H1 (cell line): ENCODE data around the gene OR9A4. TPM values are rescaled to one million over a fixed set of nuclear protein-coding genes. Genes with fewer than 3 reads are reported as not detected.

Source experiments
- CTCF ChIA-PET: fragments of 300-600 bp; sonication (Branson Sonifier 250); formaldehyde crosslinking; loops from one replicate; lab custom pipeline; 2021; ENCODE audit not compliant: partially characterized antibody; lab: Charles Lee
- POLR2A ChIA-PET: fragments of 300-600 bp; sonication (Branson Sonifier 250); formaldehyde crosslinking; loops from one replicate; lab custom pipeline; 2021; ENCODE audit warnings: inconsistent platforms; ENCODE audit not compliant: partially characterized antibody; lab: Charles Lee
- DNase-seq, 2 experiments: peaks; one replicate each; pipeline versions ENCODE4 v3.0.0 to v3.0.0-alpha.2; 2010 to 2022; ENCODE audit warnings: low spot score in 2 of 2, low read depth in 1 of 2, mixed read lengths in 1 of 2
- FAIRE-seq: peaks from 2 replicates; lab custom pipeline; 2011; peaks lifted over from hg19 to GRCh38; lab: Jason Lieb, UNC
- H2AFZ ChIP-seq: 2 replicates; pipeline ENCODE4 v1.8.1; 2012; ENCODE audit warnings: low read length, inconsistent platforms
- H2AK5ac ChIP-seq: 2 replicates; pipeline ENCODE4 v1.6.1; 2013; ENCODE audit warnings: low read depth, low read length
- H2BK120ac ChIP-seq: replicated peaks from 2 replicates; pipeline ENCODE3; 2013; ENCODE audit warnings: low read depth, low read length, inconsistent platforms
- H2BK12ac ChIP-seq: 2 replicates; pipeline ENCODE4 v1.6.1; 2013; ENCODE audit warnings: low read depth, low read length
- H2BK15ac ChIP-seq: 2 replicates; pipeline ENCODE4 v1.6.1; 2013; ENCODE audit warnings: low read length
- H2BK20ac ChIP-seq: 2 replicates; pipeline ENCODE4 v1.6.1; 2013; ENCODE audit warnings: low read length
- H2BK5ac ChIP-seq: 2 replicates; pipeline ENCODE4 v1.6.1; 2013; ENCODE audit warnings: low read depth, low read length
- H3K14ac ChIP-seq: 2 replicates; pipeline ENCODE4 v1.6.1; 2013; ENCODE audit warnings: inconsistent platforms; ENCODE audit not compliant: insufficient read length
- H3K18ac ChIP-seq: 2 replicates; pipeline ENCODE4 v1.6.1; 2013; ENCODE audit warnings: low read length; ENCODE audit errors: extremely low read depth
- H3K23ac ChIP-seq: 2 replicates; pipeline ENCODE4 v1.6.1; 2013; ENCODE audit warnings: inconsistent platforms; ENCODE audit not compliant: insufficient read length
- H3K23me2 ChIP-seq: 2 replicates; pipeline ENCODE4 v1.6.1; 2013; ENCODE audit warnings: low read depth, low read length
- H3K27ac ChIP-seq: 2 replicates; pipeline ENCODE4 v1.6.1; 2011; ENCODE audit warnings: low read depth, low read length, inconsistent platforms
- H3K27me3 ChIP-seq, 4 experiments: replicated peaks in 1 of 4; 1 replicate in 1 of 4; 2 replicates in 3 of 4; pipeline versions ENCODE4 v1.6.1 to v1.8.1; 2011 to 2013; ENCODE audit warnings: low read length in 3 of 4, mild to moderate bottlenecking in 3 of 4, inconsistent platforms in 2 of 4, mixed read lengths in 2 of 4, moderate library complexity in 1 of 4; ENCODE audit not compliant: control insufficient read depth in 3 of 4, insufficient read depth in 3 of 4; ENCODE audit errors: extremely low read depth in 1 of 4
- H3K36me3 ChIP-seq, 4 experiments: 2 replicates each; pipeline versions ENCODE4 v1.6.1 to v1.8.1; 2011 to 2013; ENCODE audit warnings: mild to moderate bottlenecking in 4 of 4, low read length in 3 of 4, moderate library complexity in 2 of 4, control low read depth in 1 of 4, inconsistent platforms in 1 of 4; ENCODE audit not compliant: insufficient read depth in 4 of 4, control insufficient read depth in 2 of 4
- H3K4ac ChIP-seq: replicated peaks from 2 replicates; pipeline ENCODE3; 2013; ENCODE audit warnings: low read length, low read depth, mixed read lengths, inconsistent platforms; ENCODE audit not compliant: insufficient read length
- H3K4me1 ChIP-seq, 4 experiments: replicated peaks in 1 of 4; 1 replicate in 1 of 4; 2 replicates in 3 of 4; pipeline versions ENCODE4 v1.6.1 to v1.8.1; 2011 to 2013; ENCODE audit warnings: low read length in 3 of 4, inconsistent platforms in 2 of 4, mixed read lengths in 1 of 4; ENCODE audit not compliant: insufficient read depth in 4 of 4, control insufficient read depth in 3 of 4
- H3K4me2 ChIP-seq, 2 experiments: 2 replicates each; pipeline versions ENCODE4 v1.6.1 to v1.8.1; 2011 to 2013; ENCODE audit warnings: low read depth in 2 of 2, low read length in 2 of 2, control low read depth in 1 of 2, inconsistent platforms in 1 of 2, mild to moderate bottlenecking in 1 of 2; ENCODE audit not compliant: insufficient read depth in 1 of 2
- H3K4me3 ChIP-seq, 4 experiments: fragments of 200-600, 300-600 bp in 1 of 4; sonication (generic), shearing (Covaris generic), sonication (Bioruptor Twin) in 1 of 4; 2 replicates each; pipeline versions ENCODE4 v1.5.1 to v1.8.1; 2011 to 2016; ENCODE audit warnings: low read length in 4 of 4, low read depth in 3 of 4, control low read depth in 2 of 4, inconsistent platforms in 2 of 4, mild to moderate bottlenecking in 2 of 4, mixed read lengths in 1 of 4, moderate library complexity in 1 of 4; ENCODE audit not compliant: insufficient read depth in 2 of 4; ENCODE audit errors: extremely low read depth in 1 of 4
- H3K56ac ChIP-seq: replicated peaks from 2 replicates; pipeline ENCODE3; 2013; ENCODE audit warnings: low read depth, mild to moderate bottlenecking, mixed read lengths, low read length, inconsistent platforms; ENCODE audit not compliant: insufficient read length
- H3K79me1 ChIP-seq: 2 replicates; pipeline ENCODE4 v1.6.1; 2013; ENCODE audit warnings: low read depth, low read length, control low read depth
- H3K79me2 ChIP-seq, 2 experiments: 2 replicates each; pipeline versions ENCODE4 v1.6.1 to v1.8.1; 2012 to 2013; ENCODE audit warnings: low read length in 2 of 2, mild to moderate bottlenecking in 2 of 2, inconsistent platforms in 1 of 2; ENCODE audit not compliant: insufficient read depth in 2 of 2, control insufficient read depth in 1 of 2
- H3K9ac ChIP-seq, 4 experiments: replicated peaks in 1 of 4; 1 replicate in 1 of 4; 2 replicates in 3 of 4; pipeline versions ENCODE4 v1.6.1 to v1.8.1; 2011 to 2013; ENCODE audit warnings: low read depth in 3 of 4, low read length in 3 of 4, control low read depth in 2 of 4, mild to moderate bottlenecking in 2 of 4, moderate library complexity in 2 of 4, inconsistent platforms in 1 of 4; ENCODE audit errors: extremely low read depth in 1 of 4
- H3K9me3 ChIP-seq, 2 experiments: 2 replicates each; pipeline versions ENCODE4 v1.6.1 to v1.8.1; 2012 to 2013; ENCODE audit warnings: mild to moderate bottlenecking in 2 of 2, moderate library complexity in 2 of 2, control low read depth in 1 of 2, inconsistent platforms in 1 of 2, low read depth in 1 of 2, low read length in 1 of 2, mixed read lengths in 1 of 2; ENCODE audit not compliant: insufficient read depth in 2 of 2
- H4K20me1 ChIP-seq, 2 experiments: replicated peaks in 1 of 2; 2 replicates each; pipeline versions ENCODE3 to v1.8.1; 2011 to 2013; ENCODE audit warnings: inconsistent platforms in 2 of 2, low read length in 2 of 2, mild to moderate bottlenecking in 1 of 2; ENCODE audit not compliant: insufficient read depth in 2 of 2, control insufficient read depth in 1 of 2
- H4K5ac ChIP-seq: 2 replicates; pipeline ENCODE4 v1.6.1; 2013; ENCODE audit warnings: low read length, low read depth, mixed read lengths, inconsistent platforms; ENCODE audit not compliant: insufficient read length
- H4K8ac ChIP-seq: 2 replicates; pipeline ENCODE4 v1.8.0; 2013; ENCODE audit warnings: mild to moderate bottlenecking, moderate library complexity, low read length, inconsistent platforms; ENCODE audit not compliant: insufficient read depth; ENCODE audit errors: extremely low read depth
- H4K91ac ChIP-seq: replicated peaks from 2 replicates; pipeline ENCODE3; 2013; ENCODE audit warnings: low read length, mixed read lengths, inconsistent platforms; ENCODE audit not compliant: insufficient read length
- BCL11A ChIP-seq, 2 experiments: IDR thresholded peaks; one replicate each; pipeline ENCODE4 v1.6.1; 2011; ENCODE audit warnings: low read depth in 2 of 2, low read length in 2 of 2, mild to moderate bottlenecking in 2 of 2
- RAD21 ChIP-seq, 2 experiments: IDR thresholded peaks in 1 of 2; conservative IDR thresholded peaks in 1 of 2; 2 replicates each; pipeline ENCODE4 v1.6.1; 2011; ENCODE audit warnings: low read depth in 2 of 2, low read length in 2 of 2, improper control_type of control experiment in 1 of 2, inconsistent platforms in 1 of 2, mild to moderate bottlenecking in 1 of 2, moderate library complexity in 1 of 2
- RNF2 ChIP-seq: fragments of 200-900, 300-1000 bp; sonication (generic); IDR thresholded peaks from 2 replicates; pipeline ENCODE4 v1.7.1; 2016; ENCODE audit warnings: borderline replicate concordance, low read depth, mild to moderate bottlenecking, antibody characterized with exemption, low read length; ENCODE audit not compliant: poor library complexity, severe bottlenecking; ENCODE audit errors: missing control alignments
- TAF7 ChIP-seq: optimal IDR thresholded peaks from 2 replicates; pipeline ENCODE3; 2011; ENCODE audit warnings: low read depth, mild to moderate bottlenecking, inconsistent platforms, low read length, moderate library complexity, borderline replicate concordance
- WGBS, 2 experiments: shearing (Covaris generic) in 1 of 2; methylation state at CpG; one replicate each; pipeline versions ENCODE4 v1.1.6 to v1.1.7; 2013 to 2015; ENCODE audit warnings: low lambda C conversion rate in 2 of 2, mixed read lengths in 2 of 2, inconsistent platforms in 1 of 2, low coverage in 1 of 2, missing lambda C conversion rate in 1 of 2; ENCODE audit not compliant: insufficient replicate concordance in 2 of 2, insufficient coverage in 1 of 2, insufficient read length in 1 of 2; ENCODE audit errors: extremely low coverage in 1 of 2, missing lambda C conversion rate in 1 of 2; 5-methylcytosine and 5-hydroxymethylcytosine counted together
- polyA plus RNA-seq, 7 experiments: library from polyadenylated mRNA; depleted of rRNA in 3 of 7; stranded (reverse) in 5 of 7; unstranded in 2 of 7; fragments of >200 nt in 5 of 7; fragments of 200-250 nt in 2 of 7; gene quantifications; 1 replicate in 5 of 7; 2 replicates in 1 of 7; 4 replicates in 1 of 7; pipeline versions ENCODE4 v1.2.1 to v1.2.3, GENCODE V29; 2011 to 2013; ENCODE audit warnings: missing spikeins in 2 of 7, mixed read lengths in 2 of 7
- total RNA-seq: library from RNA; stranded (reverse); fragmentation: NEBNext Ultra II Directional; extraction: Animal tissue kit (Norgen Biotek cat#: 25700); gene quantifications from 2 replicates; pipeline ENCODE4 v1.2.1, GENCODE V29; 2021

Gene OR9A4
- total and polyA plus RNA-seq, 2 of the 8 experiments (the other 6 are each of a cell fraction or from before 2014, with no cell fraction given), result not detected

- H3K79me1 ChIP-seq, result no peaks in the 10 kb centered on the region
- no peaks in the 10 kb centered on the region for H3K27me3 ChIP-seq
- no peak overlapping the region for H2BK120ac ChIP-seq
- CTCF ChIA-PET, result no interaction called here
- 88% methylated on average over 1 of the region's 1 CpG; no CpG with 5 or more reads in 1 of the 2 experiments for WGBS, 2 experiments
- H3K14ac ChIP-seq, result no peak overlapping the region
- no peak overlapping the region for H2BK5ac ChIP-seq
- H2BK15ac ChIP-seq, result no peak overlapping the region
- H2AK5ac ChIP-seq, result no peak overlapping the region
- no peak overlapping the region for H3K18ac ChIP-seq
- DNase-seq (no peak), FAIRE-seq (no peak)
- no peaks in the 10 kb centered on the region for H3K23me2 ChIP-seq
- TF ChIP-seq RNF2 (no peak), TAF7 (no peak), RAD21 (IDR thresholded peaks at IDR 0.05 in 1 of 2, conservative IDR thresholded peaks at IDR 0.05 in 1 of 2; ENCODE audit: low read depth in 2 of 2, low read length in 2 of 2) (no peak), BCL11A (IDR thresholded peaks at IDR 0.05; ENCODE audit: low read depth in 2 of 2, low read length in 2 of 2) (no peak)
- no peak overlapping the region for H3K9ac ChIP-seq
- no peaks in the 10 kb centered on the region for H3K36me3 ChIP-seq
- H2BK12ac ChIP-seq, result no peak overlapping the region
- no peak overlapping the region for H4K91ac ChIP-seq
- H2BK20ac ChIP-seq, result no peak overlapping the region
- no peak overlapping the region for H2AFZ ChIP-seq
- no peak overlapping the region for H3K4me3 ChIP-seq
- H3K23ac ChIP-seq, result no peak overlapping the region
- no peak overlapping the region for H3K27ac ChIP-seq
- H3K4me1 ChIP-seq, result no peaks in the 10 kb centered on the region
- POLR2A ChIA-PET, result no interaction called here
- H3K9me3 ChIP-seq, result no peaks in the 10 kb centered on the region
- H3K4me2 ChIP-seq, result no peak overlapping the region
- H4K5ac ChIP-seq, result no peak overlapping the region
- H4K8ac ChIP-seq, result no peak overlapping the region
- no peaks in the 10 kb centered on the region for H4K20me1 ChIP-seq
- H3K79me2 ChIP-seq, result no peaks in the 10 kb centered on the region
- no peak overlapping the region for H3K56ac ChIP-seq
- no peak overlapping the region for H3K4ac ChIP-seq
Observed at GRCh38 chr7:141943846-141944245, 27.6 kb downstream of the OR9A4 start.
